ENCODE results near the gene NME2. TPM values are rescaled to one million over a fixed set of nuclear protein-coding genes. Genes with fewer than 3 reads are reported as not detected.

Gene NME2
- total RNA-seq, 1 donor = 524 TPM

DNA sequence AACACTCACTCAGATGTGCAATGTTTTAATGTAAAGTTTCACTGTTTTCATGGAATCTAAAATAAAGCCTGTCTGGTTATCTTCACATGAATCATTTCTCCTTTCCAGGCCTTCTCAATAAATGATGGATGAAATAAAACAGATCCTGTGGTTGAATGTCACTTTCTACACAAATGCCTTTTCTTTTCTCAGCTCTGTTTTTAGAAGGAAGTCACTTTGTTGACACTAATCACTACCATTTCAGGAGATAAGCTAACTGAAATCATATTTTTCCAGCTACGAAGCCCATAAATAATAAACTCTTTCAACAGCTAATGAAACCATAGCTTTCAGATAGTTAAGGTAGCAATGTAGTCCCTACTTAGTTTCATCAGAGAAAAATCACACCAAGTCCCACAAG is 17.9 kb downstream of the NME2 start:
- no peak overlapping the region for H3K27ac ChIP-seq (ENCODE audit: low read depth, low read length)
- H3K27me3 ChIP-seq (ENCODE audit: insufficient read depth, low read length) = no peaks in the 10 kb centered on the region
- DNase-seq (ENCODE audit: insufficient read length, low spot score, missing footprints) = no peak
- no peak overlapping the region for H3K4me2 ChIP-seq (ENCODE audit: insufficient read depth, low read length)
- no peaks in the 10 kb centered on the region for H3K79me2 ChIP-seq (ENCODE audit: insufficient read depth, low read length)
- H3K9me3 ChIP-seq (ENCODE audit: low read depth, low read length) = no peaks in the 10 kb centered on the region
- H2AFZ ChIP-seq (ENCODE audit: low read length) = no peak overlapping the region
- no peak for TF ChIP-seq CTCF (IDR thresholded peaks at IDR 0.05; ENCODE audit: extremely low read depth, low read depth, low read length)
- peaks cover 6% of the 10 kb centered on the region for H3K4me1 ChIP-seq (ENCODE audit: insufficient read depth, low read length)
- H3K4me3 ChIP-seq (ENCODE audit: insufficient read depth, low read length) = no peak overlapping the region
- H3K36me3 ChIP-seq (ENCODE audit: insufficient read depth, low read length) = peaks cover 21% of the 10 kb centered on the region
- H4K20me1 ChIP-seq (ENCODE audit: insufficient read depth, low read length) = no peaks in the 10 kb centered on the region

GRCh38 chr17:51185763-51186332 is 19.6 kb downstream of the NME2 start:
- no peaks in the 10 kb centered on the region for H3K9me3 ChIP-seq (ENCODE audit: low read depth, low read length)
- no peak overlapping the region for H2AFZ ChIP-seq (ENCODE audit: low read length)
- H3K36me3 ChIP-seq (ENCODE audit: insufficient read depth, low read length) = peaks cover 21% of the 10 kb centered on the region
- DNase-seq (ENCODE audit: insufficient read length, low spot score, missing footprints) = peak; percentile 19
- TF ChIP-seq CTCF (IDR thresholded peaks at IDR 0.05; ENCODE audit: extremely low read depth, low read depth, low read length) = no peak
- no peak overlapping the region for H3K4me2 ChIP-seq (ENCODE audit: insufficient read depth, low read length)
- H3K79me2 ChIP-seq (ENCODE audit: insufficient read depth, low read length) = no peaks in the 10 kb centered on the region
- no peak overlapping the region for H3K27ac ChIP-seq (ENCODE audit: low read depth, low read length)
- H3K4me1 ChIP-seq (ENCODE audit: insufficient read depth, low read length) = no peaks in the 10 kb centered on the region
- no peaks in the 10 kb centered on the region for H3K27me3 ChIP-seq (ENCODE audit: insufficient read depth, low read length)
- no peak overlapping the region for H3K4me3 ChIP-seq (ENCODE audit: insufficient read depth, low read length)
- no peaks in the 10 kb centered on the region for H4K20me1 ChIP-seq (ENCODE audit: insufficient read depth, low read length)

DNA sequence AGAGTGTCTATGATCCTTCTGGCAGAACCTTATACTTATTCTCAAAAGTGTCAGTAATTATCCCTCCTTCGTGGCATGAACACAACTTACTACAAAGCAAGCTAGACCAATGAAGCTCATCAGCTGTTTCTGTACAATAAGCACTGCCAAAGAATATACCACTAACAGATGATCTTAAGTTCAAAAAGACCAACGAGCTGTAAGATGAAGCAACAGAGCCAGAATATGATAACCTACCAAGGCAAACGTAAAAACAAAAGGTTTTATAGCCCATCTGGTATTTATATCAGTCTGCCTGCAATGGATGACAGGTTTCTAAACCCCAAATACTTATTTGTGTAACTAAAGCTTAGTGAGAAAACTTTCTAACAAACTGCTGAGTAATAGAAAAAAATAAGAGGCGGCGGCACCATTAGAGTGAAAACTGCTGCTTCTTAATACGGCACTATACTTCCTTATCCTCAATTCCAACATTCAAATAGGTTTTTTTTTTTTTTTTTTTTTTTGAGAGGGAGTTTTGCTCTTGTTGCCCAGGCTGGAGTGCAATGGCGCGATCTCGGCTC is 22.1 kb downstream of the NME2 start:
- Histone ChIP-seq H3K27me3 (ENCODE audit: insufficient read depth, low read length) (no peaks in the 10 kb centered on the region), H3K79me2 (ENCODE audit: insufficient read depth, low read length) (no peaks in the 10 kb centered on the region), H4K20me1 (ENCODE audit: insufficient read depth, low read length) (no peaks in the 10 kb centered on the region), H3K4me1 (ENCODE audit: insufficient read depth, low read length) (no peaks in the 10 kb centered on the region), H3K9me3 (ENCODE audit: low read depth, low read length) (no peaks in the 10 kb centered on the region), H3K36me3 (ENCODE audit: insufficient read depth, low read length) (peaks cover 25% of the 10 kb centered on the region), H2AFZ (ENCODE audit: low read length) (no peak overlapping the region), H3K27ac (ENCODE audit: low read depth, low read length) (no peak overlapping the region), H3K4me3 (ENCODE audit: insufficient read depth, low read length) (no peak overlapping the region), H3K4me2 (ENCODE audit: insufficient read depth, low read length) (no peak overlapping the region)
- DNase-seq (ENCODE audit: insufficient read length, low spot score, missing footprints) = peak; percentile 25
- no peak for TF ChIP-seq CTCF (IDR thresholded peaks at IDR 0.05; ENCODE audit: extremely low read depth, low read depth, low read length)

- Histone ChIP-seq H3K27me3 (ENCODE audit: insufficient read depth, low read length) (no peaks in the 10 kb centered on the region), H3K79me2 (ENCODE audit: insufficient read depth, low read length) (no peaks in the 10 kb centered on the region), H2AFZ (ENCODE audit: low read length) (no peak overlapping the region), H4K20me1 (ENCODE audit: insufficient read depth, low read length) (no peaks in the 10 kb centered on the region), H3K9me3 (ENCODE audit: low read depth, low read length) (no peaks in the 10 kb centered on the region), H3K27ac (ENCODE audit: low read depth, low read length) (peak overlapping the region; percentile 20), H3K4me3 (ENCODE audit: insufficient read depth, low read length) (no peak overlapping the region), H3K36me3 (ENCODE audit: insufficient read depth, low read length) (peaks cover 28% of the 10 kb centered on the region), H3K4me2 (ENCODE audit: insufficient read depth, low read length) (no peak overlapping the region), H3K4me1 (ENCODE audit: insufficient read depth, low read length) (no peaks in the 10 kb centered on the region)
- DNase-seq (ENCODE audit: insufficient read length, low spot score, missing footprints) = peak; percentile 22
- TF ChIP-seq CTCF (IDR thresholded peaks at IDR 0.05; ENCODE audit: extremely low read depth, low read depth, low read length) = no peak
Observed at GRCh38 chr17:51189162-51189561, 23.0 kb downstream of the NME2 start.

Data from osteoblast (primary cell).